MG63 (cell line): ENCODE results near the gene ABHD17B. TPM values are rescaled to one million over a fixed set of nuclear protein-coding genes. Genes with fewer than 3 reads are reported as not detected.
A peak's percentile ranks its signal among the peaks of the same experiment; 100 is the strongest.
"Not testable (repeated sequence)": the region's sequence is repeated elsewhere in the genome, so short reads cannot be mapped to it uniquely, and the experiment has no call there.

ENCODE experiments used
- DNase-seq: peaks from one replicate; pipeline ENCODE4 v3.0.0-alpha.2; 2020
- H3K27me3 ChIP-seq: fragments of 250-450 bp; sonication (Bioruptor Pico); 2 replicates; pipeline ENCODE4 v1.5.1; 2020; ENCODE audit warnings: mild to moderate bottlenecking, moderate library complexity
- H3K36me3 ChIP-seq: fragments of 250-450 bp; sonication (Bioruptor Pico); 2 replicates; pipeline ENCODE4 v1.5.1; 2020; ENCODE audit warnings: mild to moderate bottlenecking, moderate library complexity
- H3K4me3 ChIP-seq: fragments of 250-450 bp; sonication (Bioruptor Pico); 2 replicates; pipeline ENCODE4 v1.5.1; 2020; ENCODE audit warnings: mild to moderate bottlenecking, moderate library complexity
- H3K9me3 ChIP-seq: fragments of 250-450 bp; sonication (Bioruptor Pico); 2 replicates; pipeline ENCODE4 v1.5.1; 2020; ENCODE audit warnings: mild to moderate bottlenecking, moderate library complexity
- total RNA-seq: library from RNA; depleted of rRNA; stranded (reverse); fragments of >200 nt; shearing (Covaris generic); gene quantifications from 2 replicates; pipeline ENCODE4 v1.2.3, GENCODE V29; 2014; ENCODE audit warnings: low replicate concordance; rRNA removed

The ABHD17B gene
- 10.8 and 11.4 TPM in 2 replicates for total RNA-seq

- H3K27me3 ChIP-seq = no peaks in the 10 kb centered on the region
- H3K4me3 ChIP-seq = peak within 1 kb of the TSS; percentile 79
- H3K9me3 ChIP-seq = no peaks in the 10 kb centered on the region
- DNase-seq = peak; percentile 97
- no peaks in the 10 kb centered on the region for H3K36me3 ChIP-seq
Observed at GRCh38 chr9:71911061-71911907, at the start of gene ABHD17B, which contains the start of gene C9orf85. Gene ABHD17B, minus strand, starts transcription at chr9:71911193. Its CDS starts 36,113 bp downstream, at chr9:71875080. Gene C9orf85, plus strand, starts transcription at chr9:71911639. Its CDS starts 96 bp downstream, at chr9:71911735.

- no peak for DNase-seq
- Histone ChIP-seq H3K4me3 (no peak overlapping the region), H3K36me3 (no peaks in the 10 kb centered on the region), H3K9me3 (no peaks in the 10 kb centered on the region), H3K27me3 (no peaks in the 10 kb centered on the region)
Observed at GRCh38 chr9:71955300-71955915, 44.4 kb upstream of the ABHD17B start.

- H3K9me3 ChIP-seq, H3K36me3 ChIP-seq, H3K27me3 ChIP-seq, DNase-seq, H3K4me3 ChIP-seq: not testable (repeated sequence)
Observed at GRCh38 chr9:71954652-71955051, 43.7 kb upstream of the ABHD17B start.

- Histone ChIP-seq H3K9me3 (no peaks in the 10 kb centered on the region), H3K27me3 (no peaks in the 10 kb centered on the region), H3K36me3 (no peaks in the 10 kb centered on the region; the same call in 1 of the 2 replicates), H3K4me3 (no peak overlapping the region)
- no peak for DNase-seq
Observed at GRCh38 chr9:71944754-71945375, 33.9 kb upstream of the ABHD17B start.

GRCh38 chr9:71941998-71942567 is 31.1 kb upstream of the ABHD17B start:
- Histone ChIP-seq H3K4me3 (no peak overlapping the region), H3K27me3 (no peaks in the 10 kb centered on the region), H3K36me3 (no peaks in the 10 kb centered on the region), H3K9me3 (no peaks in the 10 kb centered on the region)
- DNase-seq = no peak

GRCh38 chr9:71941060-71941568 is 30.1 kb upstream of the ABHD17B start:
- Histone ChIP-seq H3K27me3 (no peaks in the 10 kb centered on the region), H3K4me3 (no peak overlapping the region), H3K9me3 (no peaks in the 10 kb centered on the region), H3K36me3 (no peaks in the 10 kb centered on the region)
- no peak for DNase-seq

- no peaks in the 10 kb centered on the region for H3K36me3 ChIP-seq
Observed at GRCh38 chr9:71937898-71938297, 26.9 kb upstream of the ABHD17B start.

GRCh38 chr9:71937070-71937625 is 26.2 kb upstream of the ABHD17B start:
- Histone ChIP-seq H3K27me3 (no peaks in the 10 kb centered on the region), H3K9me3 (no peaks in the 10 kb centered on the region), H3K36me3 (no peaks in the 10 kb centered on the region; the same call in 1 of the 2 replicates)

More at GRCh38 chr9:71937898-71938297, 26.9 kb upstream of the ABHD17B start:
- Histone ChIP-seq H3K4me3 (no peak overlapping the region), H3K27me3 (no peaks in the 10 kb centered on the region), H3K9me3 (no peaks in the 10 kb centered on the region)
- no peak for DNase-seq

GRCh38 chr9:71936066-71936465 is 25.1 kb upstream of the ABHD17B start:
- H3K36me3 ChIP-seq = no peaks in the 10 kb centered on the region; the same call in 1 of the 2 replicates
- H3K27me3 ChIP-seq = no peaks in the 10 kb centered on the region
- DNase-seq = no peak
- no peaks in the 10 kb centered on the region for H3K9me3 ChIP-seq
- H3K4me3 ChIP-seq = no peak overlapping the region

More at GRCh38 chr9:71937070-71937625, 26.2 kb upstream of the ABHD17B start:
- no peak overlapping the region for H3K4me3 ChIP-seq
- DNase-seq = no peak

- DNase-seq = no peak
- Histone ChIP-seq H3K27me3 (no peaks in the 10 kb centered on the region), H3K4me3 (no peak overlapping the region)
Observed at GRCh38 chr9:71931166-71931565, 20.2 kb upstream of the ABHD17B start.

GRCh38 chr9:71929791-71930440 is 18.9 kb upstream of the ABHD17B start:
- H3K27me3 ChIP-seq = no peaks in the 10 kb centered on the region
- no peaks in the 10 kb centered on the region; the same call in 1 of the 2 replicates for H3K36me3 ChIP-seq
- H3K9me3 ChIP-seq = no peaks in the 10 kb centered on the region
- H3K4me3 ChIP-seq = no peak overlapping the region
- no peak for DNase-seq

More at GRCh38 chr9:71931166-71931565, 20.2 kb upstream of the ABHD17B start:
- Histone ChIP-seq H3K9me3 (no peaks in the 10 kb centered on the region), H3K36me3 (no peaks in the 10 kb centered on the region; the same call in 1 of the 2 replicates)

GRCh38 chr9:71929223-71929622 is 18.2 kb upstream of the ABHD17B start:
- DNase-seq = no peak
- H3K4me3 ChIP-seq = no peak overlapping the region
- no peaks in the 10 kb centered on the region for H3K27me3 ChIP-seq
- H3K36me3 ChIP-seq = no peaks in the 10 kb centered on the region; the same call in 1 of the 2 replicates
- H3K9me3 ChIP-seq = no peaks in the 10 kb centered on the region

GRCh38 chr9:71928806-71929205 is 17.8 kb upstream of the ABHD17B start:
- Histone ChIP-seq H3K36me3 (no peaks in the 10 kb centered on the region; the same call in 1 of the 2 replicates), H3K27me3 (no peaks in the 10 kb centered on the region), H3K9me3 (no peaks in the 10 kb centered on the region), H3K4me3 (no peak overlapping the region)
- no peak for DNase-seq

- Histone ChIP-seq H3K4me3 (no peak overlapping the region), H3K36me3 (no peaks in the 10 kb centered on the region; the same call in 1 of the 2 replicates), H3K9me3 (no peaks in the 10 kb centered on the region), H3K27me3 (no peaks in the 10 kb centered on the region)
- no peak for DNase-seq
Observed at GRCh38 chr9:71928376-71928775, 17.4 kb upstream of the ABHD17B start.

GRCh38 chr9:71925834-71926233 is 14.8 kb upstream of the ABHD17B start:
- Histone ChIP-seq H3K4me3 (no peak overlapping the region), H3K27me3 (no peaks in the 10 kb centered on the region), H3K9me3 (no peaks in the 10 kb centered on the region), H3K36me3 (no peaks in the 10 kb centered on the region)
- DNase-seq = no peak

GRCh38 chr9:71924576-71924975 is 13.6 kb upstream of the ABHD17B start:
- Histone ChIP-seq H3K27me3 (no peaks in the 10 kb centered on the region), H3K9me3 (no peaks in the 10 kb centered on the region), H3K36me3 (no peaks in the 10 kb centered on the region), H3K4me3 (no peak overlapping the region)
- no peak for DNase-seq
